ENCODE measurements around the gene TECRL.

GRCh38 chr4:64385220-64385619 lies 24.0 kb downstream of the TECRL start:
- TF ChIP-seq CTCF (conservative IDR thresholded peaks at IDR 0.05 in 1 of 2, IDR thresholded peaks at IDR 0.05 in 1 of 2; ENCODE audit: low read depth in 1 of 2, low read length in 2 of 2) (no peak), EZH2 (IDR thresholded peaks at IDR 0.05; ENCODE audit: low read length, missing control alignments) (no peak)
